GM13976 (cell line): ENCODE measurements around the gene DIPK1A.

Experiments
- DNase-seq: peaks from one replicate; pipeline ENCODE4 v3.0.0; 2012; ENCODE audit warnings: low spot score
- in situ Hi-C: fragments of 300-500 bp; cut with MboI; formaldehyde crosslinking; loops from one replicate; pipeline ENCODE4 v1.12.0; 2022; ENCODE audit warnings: low sequenced_read_pairs, mixed read lengths, inconsistent platforms; ENCODE audit not compliant: unreplicated experiment
- TF ChIP-seq, protein P1 (sequence below): IDR thresholded peaks from 2 replicates; pipeline ENCODE4 v1.5.1; 2012; ENCODE audit warnings: borderline replicate concordance, mild to moderate bottlenecking; ENCODE audit not compliant: insufficient read depth; ENCODE audit errors: extremely low read depth, missing control alignments, control extremely low read depth

Gene DIPK1A

DNA sequence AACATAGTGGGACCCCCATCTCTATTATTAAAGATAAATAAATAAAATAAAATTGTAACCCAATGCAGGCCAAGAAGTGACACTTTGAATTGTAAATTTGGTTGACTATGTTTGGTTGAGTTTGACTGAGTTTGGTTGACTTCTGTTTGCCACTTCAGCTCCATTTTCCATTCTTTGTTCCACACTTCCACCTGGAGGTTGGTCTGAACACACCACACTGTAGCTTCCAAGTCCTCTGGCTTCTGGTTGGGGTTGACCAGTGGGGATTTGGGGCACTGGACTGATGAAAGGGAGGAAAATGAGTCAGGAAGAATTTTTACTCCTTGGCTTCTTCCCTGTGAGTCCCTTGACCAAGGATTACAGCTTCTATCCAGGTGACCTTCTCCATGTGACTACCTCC lies 40.6 kb upstream of the DIPK1A start:
- TF ChIP-seq, protein P1, sequence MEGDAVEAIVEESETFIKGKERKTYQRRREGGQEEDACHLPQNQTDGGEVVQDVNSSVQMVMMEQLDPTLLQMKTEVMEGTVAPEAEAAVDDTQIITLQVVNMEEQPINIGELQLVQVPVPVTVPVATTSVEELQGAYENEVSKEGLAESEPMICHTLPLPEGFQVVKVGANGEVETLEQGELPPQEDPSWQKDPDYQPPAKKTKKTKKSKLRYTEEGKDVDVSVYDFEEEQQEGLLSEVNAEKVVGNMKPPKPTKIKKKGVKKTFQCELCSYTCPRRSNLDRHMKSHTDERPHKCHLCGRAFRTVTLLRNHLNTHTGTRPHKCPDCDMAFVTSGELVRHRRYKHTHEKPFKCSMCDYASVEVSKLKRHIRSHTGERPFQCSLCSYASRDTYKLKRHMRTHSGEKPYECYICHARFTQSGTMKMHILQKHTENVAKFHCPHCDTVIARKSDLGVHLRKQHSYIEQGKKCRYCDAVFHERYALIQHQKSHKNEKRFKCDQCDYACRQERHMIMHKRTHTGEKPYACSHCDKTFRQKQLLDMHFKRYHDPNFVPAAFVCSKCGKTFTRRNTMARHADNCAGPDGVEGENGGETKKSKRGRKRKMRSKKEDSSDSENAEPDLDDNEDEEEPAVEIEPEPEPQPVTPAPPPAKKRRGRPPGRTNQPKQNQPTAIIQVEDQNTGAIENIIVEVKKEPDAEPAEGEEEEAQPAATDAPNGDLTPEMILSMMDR = no peak
- in situ Hi-C loops = no loop called here
- DNase-seq = no peak

DNA sequence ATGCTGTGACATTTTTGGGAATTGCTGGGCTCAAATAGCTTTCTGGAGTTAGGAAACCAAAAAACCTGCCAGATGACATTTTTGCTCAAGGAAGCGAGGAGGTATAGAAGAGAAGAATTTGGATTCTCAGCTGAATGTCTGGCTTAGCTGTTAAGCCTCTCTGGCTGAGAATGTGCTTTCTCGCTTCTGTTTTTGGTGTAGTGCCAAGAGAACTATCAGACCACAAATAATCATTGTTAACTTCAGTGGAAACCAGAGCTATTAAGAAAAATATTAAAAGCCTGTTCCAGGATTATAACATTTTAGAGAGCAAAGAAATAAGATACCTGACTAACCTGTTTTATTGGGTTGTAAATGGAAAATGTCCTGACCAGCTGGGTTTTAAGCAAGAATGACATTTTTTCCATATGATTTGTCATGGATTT lies 39.5 kb upstream of the DIPK1A start:
- in situ Hi-C loops = no loop called here
- TF ChIP-seq, protein P1 = no peak

DNA sequence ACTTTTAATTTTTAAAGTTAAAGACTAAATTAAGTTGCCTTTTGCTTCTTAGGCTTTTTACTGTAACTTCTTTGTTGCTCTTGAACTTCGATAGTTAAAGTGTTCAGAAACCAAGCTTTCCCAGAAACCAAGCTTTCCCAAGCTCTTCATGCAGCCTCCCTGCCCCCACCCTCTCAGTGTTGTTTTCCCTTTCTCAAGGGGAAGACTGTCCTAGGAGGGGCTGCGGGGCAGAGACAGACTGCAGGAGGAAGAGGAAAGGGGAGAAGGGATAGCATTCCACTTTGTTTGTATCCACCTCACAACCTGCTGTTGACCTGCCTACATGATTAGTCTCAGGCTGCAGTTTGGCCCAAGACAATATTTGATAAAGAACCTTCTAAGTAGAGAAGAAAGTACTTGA lies 39.0 kb upstream of the DIPK1A start:
- TF ChIP-seq, protein P1 = no peak
- in situ Hi-C loops = no loop called here
- no peak for DNase-seq

More for the DNA sequence above, 39.5 kb upstream of the DIPK1A start:
- no peak for DNase-seq

DNA sequence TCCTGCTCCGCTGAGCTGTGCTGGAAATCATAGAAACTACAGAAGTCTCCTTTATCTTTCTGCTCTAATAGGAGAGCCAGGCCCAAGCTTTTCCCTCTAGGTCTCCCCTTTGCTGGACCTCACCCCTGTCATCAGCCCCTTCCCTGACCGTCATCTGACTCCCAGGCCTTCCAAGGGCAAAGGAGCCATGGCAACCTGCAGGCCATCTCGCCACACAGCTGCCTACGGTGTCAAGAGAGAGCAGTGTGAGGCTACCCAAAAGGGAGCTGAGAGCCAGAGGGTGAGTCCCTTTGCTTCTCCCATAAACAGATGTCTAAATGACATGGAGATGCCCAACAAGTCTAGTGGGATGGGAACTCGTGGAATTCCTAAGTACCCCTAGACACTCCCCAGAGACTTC lies 37.6 kb upstream of the DIPK1A start:
- in situ Hi-C loops = no loop called here
- DNase-seq = no peak

DNA sequence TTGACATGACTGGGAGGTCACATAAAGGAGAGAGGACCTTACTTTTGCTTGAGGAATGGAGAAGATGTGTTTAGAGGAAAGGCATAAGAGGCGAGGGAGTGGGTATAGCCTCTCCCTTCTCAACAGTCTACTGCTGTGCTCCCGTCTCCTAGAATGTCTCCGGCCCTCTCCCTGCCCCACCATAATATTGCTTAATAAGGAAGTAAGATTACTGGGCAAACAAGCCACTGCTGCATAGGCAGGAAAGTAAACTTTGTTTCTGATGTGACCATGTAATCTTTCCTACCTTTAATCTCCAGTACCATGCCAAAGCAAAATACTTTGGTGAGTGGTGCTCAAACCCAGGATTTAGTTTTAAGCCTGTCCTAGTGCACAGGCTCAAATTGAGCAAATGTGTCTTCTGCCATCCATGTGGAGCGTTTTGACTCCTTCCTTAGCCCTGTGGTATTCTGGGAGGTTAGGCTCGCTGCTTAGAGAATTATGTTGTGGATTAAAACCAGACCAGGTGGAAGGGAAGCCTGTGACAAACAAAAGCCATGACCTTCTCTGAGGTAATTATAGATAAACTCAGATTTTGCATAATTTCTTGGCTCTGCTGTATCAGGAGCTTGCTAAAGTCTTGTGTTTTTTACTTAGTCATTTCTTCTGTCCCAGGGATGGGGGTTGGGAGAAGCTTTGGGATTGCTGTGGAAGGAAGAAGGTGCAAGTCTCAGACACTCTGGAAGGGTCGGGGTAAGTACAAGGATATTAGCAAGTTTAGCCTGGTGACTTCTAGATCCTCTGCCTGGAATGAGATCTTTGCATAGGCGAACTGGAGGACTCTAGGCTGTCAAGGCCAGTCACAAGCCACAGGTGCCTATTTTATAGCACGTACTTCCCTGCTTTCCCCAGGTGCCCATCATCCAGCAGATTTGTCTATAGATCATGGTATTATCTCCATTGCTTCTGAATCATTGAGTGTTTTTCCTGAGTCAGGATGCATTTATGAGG lies 34.5 kb upstream of the DIPK1A start:
- no peak for DNase-seq
- TF ChIP-seq, protein P1 = no peak
- in situ Hi-C loops = no loop called here

More for the DNA sequence above, 37.6 kb upstream of the DIPK1A start:
- TF ChIP-seq, protein P1 = no peak

DNA sequence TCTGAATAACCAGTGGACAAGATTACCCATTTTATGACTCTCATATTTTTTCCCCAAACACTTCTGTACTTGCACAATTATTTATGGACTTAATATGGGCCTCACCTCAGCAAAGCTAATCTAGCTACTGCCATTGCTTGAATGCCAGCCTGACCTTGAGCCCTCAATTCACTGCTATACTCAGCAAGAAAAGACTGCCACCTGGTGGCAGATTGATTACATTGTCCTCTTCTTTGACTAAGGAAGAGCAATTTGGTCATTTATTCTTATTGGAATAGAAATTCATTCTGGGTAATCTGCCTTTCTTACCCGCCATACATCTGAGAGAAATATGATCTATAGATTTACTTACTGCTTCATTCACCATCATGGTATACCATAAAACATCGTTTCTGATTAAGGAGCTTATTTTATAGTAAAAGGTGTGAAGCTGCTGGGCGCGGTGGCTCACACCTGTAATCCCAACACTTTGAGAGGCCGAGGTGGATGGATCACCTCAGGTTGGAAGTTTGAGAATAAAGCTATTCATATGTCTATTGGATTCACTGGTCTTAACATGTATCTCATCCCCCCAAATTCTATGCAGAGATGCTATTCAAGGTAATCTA lies 32.9 kb upstream of the DIPK1A start:
- peak; percentile 61 for DNase-seq
- in situ Hi-C loops = loop anchor here (5.0 kb wide), 1 partner anchor 137 kb away; no protein-coding TSS in a partner anchor
- TF ChIP-seq, protein P1 = peak; percentile 44
